ENCODE data around the gene CEMP1.

DNA sequence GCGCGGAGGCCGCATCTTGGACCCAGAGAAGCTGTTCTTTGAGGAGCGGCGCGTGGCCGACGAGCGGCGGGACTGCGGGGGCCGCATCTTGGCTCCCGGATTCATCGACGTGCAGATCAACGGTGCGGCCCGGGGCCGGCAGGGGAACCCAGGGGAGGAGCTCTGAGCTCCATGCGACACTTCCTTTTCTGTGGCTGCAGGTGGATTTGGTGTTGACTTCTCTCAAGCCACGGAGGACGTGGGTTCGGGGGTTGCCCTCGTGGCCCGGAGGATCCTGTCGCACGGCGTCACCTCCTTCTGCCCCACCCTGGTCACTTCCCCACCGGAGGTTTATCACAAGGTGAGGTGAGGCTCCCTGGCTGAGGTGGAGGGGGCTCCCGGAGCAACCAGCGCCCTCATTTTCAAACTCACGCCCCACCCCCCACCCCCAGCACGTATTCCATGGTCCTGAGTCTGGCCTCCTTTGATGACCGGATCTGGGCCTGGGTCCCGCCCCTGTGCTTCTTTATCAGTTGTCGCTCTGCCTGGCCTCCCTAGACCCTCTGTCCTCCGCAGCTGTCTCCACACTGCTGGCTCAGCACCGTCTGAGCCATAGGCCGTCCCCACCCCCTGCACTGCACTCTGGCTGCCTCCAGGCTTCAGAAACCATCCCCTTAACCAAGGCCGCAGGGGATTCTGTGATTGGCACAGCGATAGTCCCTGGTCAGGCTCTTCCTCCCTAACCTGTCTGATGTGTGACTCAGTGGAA, 10.2 kb downstream of the CEMP1 start:
- no peak for TF ChIP-seq POLR2A (IDR thresholded peaks at IDR 0.05)
- TF ChIP-seq, protein P1, sequence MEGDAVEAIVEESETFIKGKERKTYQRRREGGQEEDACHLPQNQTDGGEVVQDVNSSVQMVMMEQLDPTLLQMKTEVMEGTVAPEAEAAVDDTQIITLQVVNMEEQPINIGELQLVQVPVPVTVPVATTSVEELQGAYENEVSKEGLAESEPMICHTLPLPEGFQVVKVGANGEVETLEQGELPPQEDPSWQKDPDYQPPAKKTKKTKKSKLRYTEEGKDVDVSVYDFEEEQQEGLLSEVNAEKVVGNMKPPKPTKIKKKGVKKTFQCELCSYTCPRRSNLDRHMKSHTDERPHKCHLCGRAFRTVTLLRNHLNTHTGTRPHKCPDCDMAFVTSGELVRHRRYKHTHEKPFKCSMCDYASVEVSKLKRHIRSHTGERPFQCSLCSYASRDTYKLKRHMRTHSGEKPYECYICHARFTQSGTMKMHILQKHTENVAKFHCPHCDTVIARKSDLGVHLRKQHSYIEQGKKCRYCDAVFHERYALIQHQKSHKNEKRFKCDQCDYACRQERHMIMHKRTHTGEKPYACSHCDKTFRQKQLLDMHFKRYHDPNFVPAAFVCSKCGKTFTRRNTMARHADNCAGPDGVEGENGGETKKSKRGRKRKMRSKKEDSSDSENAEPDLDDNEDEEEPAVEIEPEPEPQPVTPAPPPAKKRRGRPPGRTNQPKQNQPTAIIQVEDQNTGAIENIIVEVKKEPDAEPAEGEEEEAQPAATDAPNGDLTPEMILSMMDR (IDR thresholded peaks at IDR 0.05), result no peak

Measured in uterus (tissue), 2 donors.